HG03060 (cell line): ENCODE results near the gene PDK2.

Experiments used
- ATAC-seq: cut with Tn5 transposase; IDR thresholded peaks from one replicate; pipeline ENCODE4 v1.9.1; 2021; ENCODE audit warnings: low read depth, moderate number of reproducible peaks; ENCODE audit not compliant: unreplicated experiment

Gene PDK2

GRCh38 chr17:50094753-50095619 lies at the start of gene PDK2:
PDK2 (plus strand) TSS chr17:50095351; CDS start chr17:50095436, 85 bp downstream.
- ATAC-seq, result peak; percentile 66

GRCh38 chr17:50046179-50046578 lies 49.0 kb upstream of the PDK2 start:
- ATAC-seq, result no peak

- ATAC-seq, result no peak
Measured at GRCh38 chr17:50046667-50047066, 48.5 kb upstream of the PDK2 start.

- ATAC-seq, result no peak
Measured at GRCh38 chr17:50047083-50047482, 48.1 kb upstream of the PDK2 start.

GRCh38 chr17:50047488-50048126 lies 47.5 kb upstream of the PDK2 start:
- no peak for ATAC-seq

- no peak for ATAC-seq
Measured at GRCh38 chr17:50048146-50048720, 46.9 kb upstream of the PDK2 start.

GRCh38 chr17:50048988-50049387 lies 46.2 kb upstream of the PDK2 start:
- no peak for ATAC-seq

- ATAC-seq, result no peak
Measured at GRCh38 chr17:50049636-50050035, 45.5 kb upstream of the PDK2 start.

GRCh38 chr17:50050431-50051032 lies 44.6 kb upstream of the PDK2 start:
- no peak for ATAC-seq

- ATAC-seq, result no peak
Measured at GRCh38 chr17:50051082-50051576, 44.0 kb upstream of the PDK2 start.

GRCh38 chr17:50051606-50052005 lies 43.5 kb upstream of the PDK2 start:
- no peak for ATAC-seq

GRCh38 chr17:50052241-50052796 lies 42.8 kb upstream of the PDK2 start:
- ATAC-seq, result no peak

GRCh38 chr17:50052822-50053653 lies 42.1 kb upstream of the PDK2 start:
- ATAC-seq, result no peak

- ATAC-seq, result no peak
Measured at GRCh38 chr17:50053654-50053960, 41.5 kb upstream of the PDK2 start.

- ATAC-seq, result no peak
Measured at GRCh38 chr17:50055055-50055425, 40.1 kb upstream of the PDK2 start.

- ATAC-seq, result no peak
Measured at GRCh38 chr17:50055426-50056216, 39.5 kb upstream of the PDK2 start, which contains the start of gene ITGA3. ITGA3 (plus strand) TSS chr17:50056110; CDS start chr17:50056440, 330 bp downstream.

GRCh38 chr17:50056217-50056960 lies 38.8 kb upstream of the PDK2 start:
- ATAC-seq, result no peak

- no peak for ATAC-seq
Measured at GRCh38 chr17:50056961-50057330, 38.2 kb upstream of the PDK2 start.
